Measurements from ENCODE around the gene RTP3.
"Not testable (repeated sequence)": the region's sequence is repeated elsewhere in the genome, so short reads cannot be mapped to it uniquely, and the experiment has no call there.

Gene RTP3

GRCh38 chr3:46546896-46547440 lies 49.2 kb downstream of the RTP3 start:
- no peak for DNase-seq (ENCODE audit: low read depth in 2 of 2)

GRCh38 chr3:46548611-46549010 lies 50.8 kb downstream of the RTP3 start:
- not testable (repeated sequence) for DNase-seq (ENCODE audit: low read depth in 2 of 2)

- no peak for DNase-seq (ENCODE audit: low read depth in 2 of 2)
Measured at GRCh38 chr3:46549408-46549904, 51.7 kb downstream of the RTP3 start.

- no peak for DNase-seq (ENCODE audit: low read depth in 2 of 2)
Measured at GRCh38 chr3:46549989-46550388, 52.2 kb downstream of the RTP3 start.
